ENCODE results near the gene CCNQ.

The CCNQ gene

GRCh38 chrX:153571534-153571908, 27.4 kb downstream of the CCNQ start:
- Histone ChIP-seq H3K9ac (ENCODE audit: low read depth in 1 of 2, low read length in 2 of 2) (no peak overlapping the region), H3K27me3 (ENCODE audit: control insufficient read depth in 2 of 2, insufficient read depth in 2 of 2, low read length in 2 of 2) (peaks cover 7 to 9% of the 10 kb centered on the region in 2 donors), H3K4me3 (ENCODE audit: low read length in 2 of 2) (no peak overlapping the region)

GRCh38 chrX:153569475-153569874, 29.5 kb downstream of the CCNQ start:
- H3K4me1 ChIP-seq (ENCODE audit: control insufficient read depth in 2 of 2, insufficient read depth in 2 of 2, low read length in 2 of 2), result no peaks in the 10 kb centered on the region
- H3K36me3 ChIP-seq (ENCODE audit: control insufficient read depth in 2 of 2, insufficient read depth in 2 of 2, low read length in 2 of 2), result no peaks in the 10 kb centered on the region
- H3K27ac ChIP-seq (ENCODE audit: low read depth in 2 of 2, low read length in 2 of 2), result no peak overlapping the region
- H3K9me3 ChIP-seq (ENCODE audit: control insufficient read depth in 2 of 2, low read length in 2 of 2), result no peaks in the 10 kb centered on the region
- H3K9ac ChIP-seq (ENCODE audit: low read depth in 1 of 2, low read length in 2 of 2), result no peak overlapping the region
- H3K4me3 ChIP-seq (ENCODE audit: low read length in 2 of 2), result no peak overlapping the region
- peaks cover 7 to 8% of the 10 kb centered on the region in 2 donors for H3K27me3 ChIP-seq (ENCODE audit: control insufficient read depth in 2 of 2, insufficient read depth in 2 of 2, low read length in 2 of 2)

More at GRCh38 chrX:153571534-153571908, 27.4 kb downstream of the CCNQ start:
- Histone ChIP-seq H3K4me1 (ENCODE audit: control insufficient read depth in 2 of 2, insufficient read depth in 2 of 2, low read length in 2 of 2) (no peaks in the 10 kb centered on the region), H3K36me3 (ENCODE audit: control insufficient read depth in 2 of 2, insufficient read depth in 2 of 2, low read length in 2 of 2) (no peaks in the 10 kb centered on the region), H3K9me3 (ENCODE audit: control insufficient read depth in 2 of 2, low read length in 2 of 2) (no peaks in the 10 kb centered on the region), H3K27ac (ENCODE audit: low read depth in 2 of 2, low read length in 2 of 2) (no peak overlapping the region)

DNA sequence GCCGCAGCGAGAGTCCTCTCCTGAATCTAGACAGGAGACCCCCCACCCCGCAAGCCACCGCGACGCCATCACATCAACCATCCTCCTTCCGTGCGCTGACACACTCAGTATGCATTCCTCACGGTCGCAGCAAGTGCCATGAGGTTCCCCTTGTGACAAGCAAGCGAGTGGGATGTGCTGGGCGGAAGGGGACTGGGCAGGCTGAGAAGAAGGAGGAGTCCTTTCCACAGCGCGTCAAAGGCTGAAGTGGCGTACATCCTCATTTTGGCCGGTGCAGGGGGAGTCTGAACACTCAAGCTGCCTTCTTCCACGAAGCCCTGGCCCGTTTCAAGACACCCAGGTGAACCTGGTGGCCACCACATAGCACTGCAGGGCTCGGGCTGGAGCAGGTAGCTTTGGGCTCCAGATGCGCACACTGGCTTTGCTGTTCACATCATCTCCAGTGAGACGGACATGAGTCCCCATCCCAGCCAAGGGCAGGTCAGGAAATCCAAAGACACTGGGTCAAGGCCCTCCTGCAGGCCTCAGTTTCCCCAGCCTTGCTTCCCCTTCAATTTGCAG, 30.4 kb downstream of the CCNQ start:
- H3K9me3 ChIP-seq (ENCODE audit: control insufficient read depth in 2 of 2, low read length in 2 of 2), result no peaks in the 10 kb centered on the region
- H3K9ac ChIP-seq (ENCODE audit: low read depth in 1 of 2, low read length in 2 of 2), result no peak overlapping the region
- H3K27ac ChIP-seq (ENCODE audit: low read depth in 2 of 2, low read length in 2 of 2), result no peak overlapping the region
- no peak overlapping the region for H3K4me3 ChIP-seq (ENCODE audit: low read length in 2 of 2)
- H3K4me1 ChIP-seq (ENCODE audit: control insufficient read depth in 2 of 2, insufficient read depth in 2 of 2, low read length in 2 of 2), result no peaks in the 10 kb centered on the region
- H3K36me3 ChIP-seq (ENCODE audit: control insufficient read depth in 2 of 2, insufficient read depth in 2 of 2, low read length in 2 of 2), result no peaks in the 10 kb centered on the region
- H3K27me3 ChIP-seq (ENCODE audit: control insufficient read depth in 2 of 2, insufficient read depth in 2 of 2, low read length in 2 of 2), result peaks cover under 1 to 2% of the 10 kb centered on the region in 2 donors

GRCh38 chrX:153565996-153566580, 32.9 kb downstream of the CCNQ start:
- Histone ChIP-seq H3K27me3 (ENCODE audit: control insufficient read depth in 2 of 2, insufficient read depth in 2 of 2, low read length in 2 of 2) (peaks cover 0 to 5% of the 10 kb centered on the region in 2 donors), H3K4me3 (ENCODE audit: low read length in 2 of 2) (no peak overlapping the region), H3K9ac (ENCODE audit: low read depth in 1 of 2, low read length in 2 of 2) (no peak overlapping the region), H3K9me3 (ENCODE audit: control insufficient read depth in 2 of 2, low read length in 2 of 2) (no peaks in the 10 kb centered on the region), H3K36me3 (ENCODE audit: control insufficient read depth in 2 of 2, insufficient read depth in 2 of 2, low read length in 2 of 2) (no peaks in the 10 kb centered on the region), H3K4me1 (ENCODE audit: control insufficient read depth in 2 of 2, insufficient read depth in 2 of 2, low read length in 2 of 2) (no peaks in the 10 kb centered on the region), H3K27ac (ENCODE audit: low read depth in 2 of 2, low read length in 2 of 2) (no peak overlapping the region)

- H3K4me1 ChIP-seq (ENCODE audit: control insufficient read depth in 2 of 2, insufficient read depth in 2 of 2, low read length in 2 of 2), result no peaks in the 10 kb centered on the region
- no peak overlapping the region for H3K4me3 ChIP-seq (ENCODE audit: low read length in 2 of 2)
- H3K27ac ChIP-seq (ENCODE audit: low read depth in 2 of 2, low read length in 2 of 2), result no peak overlapping the region
- H3K9me3 ChIP-seq (ENCODE audit: control insufficient read depth in 2 of 2, low read length in 2 of 2), result no peaks in the 10 kb centered on the region
- H3K36me3 ChIP-seq (ENCODE audit: control insufficient read depth in 2 of 2, insufficient read depth in 2 of 2, low read length in 2 of 2), result no peaks in the 10 kb centered on the region
- H3K27me3 ChIP-seq (ENCODE audit: control insufficient read depth in 2 of 2, insufficient read depth in 2 of 2, low read length in 2 of 2), result peaks cover 0 to 5% of the 10 kb centered on the region in 2 donors
- H3K9ac ChIP-seq (ENCODE audit: low read depth in 1 of 2, low read length in 2 of 2), result no peak overlapping the region
These were observed 34.8 kb downstream of the CCNQ start for GRCh38 chrX:153564047-153564606.

GRCh38 chrX:153562546-153562945, 36.4 kb downstream of the CCNQ start:
- Histone ChIP-seq H3K9ac (ENCODE audit: low read depth in 1 of 2, low read length in 2 of 2) (no peak overlapping the region), H3K36me3 (ENCODE audit: control insufficient read depth in 2 of 2, insufficient read depth in 2 of 2, low read length in 2 of 2) (no peaks in the 10 kb centered on the region), H3K27ac (ENCODE audit: low read depth in 2 of 2, low read length in 2 of 2) (no peak overlapping the region), H3K4me1 (ENCODE audit: control insufficient read depth in 2 of 2, insufficient read depth in 2 of 2, low read length in 2 of 2) (no peaks in the 10 kb centered on the region), H3K9me3 (ENCODE audit: control insufficient read depth in 2 of 2, low read length in 2 of 2) (no peaks in the 10 kb centered on the region), H3K4me3 (ENCODE audit: low read length in 2 of 2) (no peak overlapping the region), H3K27me3 (ENCODE audit: control insufficient read depth in 2 of 2, insufficient read depth in 2 of 2, low read length in 2 of 2) (peaks cover 3 to 5% of the 10 kb centered on the region in 2 donors)

GRCh38 chrX:153561337-153561736, 37.6 kb downstream of the CCNQ start:
- Histone ChIP-seq H3K4me1 (ENCODE audit: control insufficient read depth in 2 of 2, insufficient read depth in 2 of 2, low read length in 2 of 2) (no peaks in the 10 kb centered on the region), H3K9ac (ENCODE audit: low read depth in 1 of 2, low read length in 2 of 2) (no peak overlapping the region), H3K4me3 (ENCODE audit: low read length in 2 of 2) (no peak overlapping the region), H3K9me3 (ENCODE audit: control insufficient read depth in 2 of 2, low read length in 2 of 2) (no peaks in the 10 kb centered on the region), H3K27me3 (ENCODE audit: control insufficient read depth in 2 of 2, insufficient read depth in 2 of 2, low read length in 2 of 2) (peaks cover 3 to 5% of the 10 kb centered on the region in 2 donors), H3K36me3 (ENCODE audit: control insufficient read depth in 2 of 2, insufficient read depth in 2 of 2, low read length in 2 of 2) (no peaks in the 10 kb centered on the region), H3K27ac (ENCODE audit: low read depth in 2 of 2, low read length in 2 of 2) (no peak overlapping the region)

DNA sequence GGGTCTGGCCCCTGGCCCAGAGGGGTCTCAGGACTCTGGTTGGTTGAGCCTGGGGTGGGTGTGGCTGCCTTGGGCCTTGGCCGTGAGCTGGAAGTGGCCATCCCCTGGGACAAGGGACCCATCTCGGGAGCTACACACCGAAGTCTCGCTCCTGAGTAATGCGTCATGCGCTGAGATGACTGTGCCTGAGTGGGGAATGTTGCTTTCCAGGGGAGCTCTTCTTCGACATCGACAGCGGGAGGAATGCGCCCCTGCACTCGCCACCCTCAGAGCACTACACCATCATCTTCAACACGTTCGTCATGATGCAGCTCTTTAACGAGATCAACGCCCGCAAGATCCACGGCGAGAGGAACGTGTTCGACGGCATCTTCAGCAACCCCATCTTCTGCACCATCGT, 38.5 kb downstream of the CCNQ start:
- Histone ChIP-seq H3K4me3 (ENCODE audit: low read length in 2 of 2) (no peak overlapping the region), H3K9ac (ENCODE audit: low read depth in 1 of 2, low read length in 2 of 2) (no peak overlapping the region), H3K27ac (ENCODE audit: low read depth in 2 of 2, low read length in 2 of 2) (no peak overlapping the region), H3K4me1 (ENCODE audit: control insufficient read depth in 2 of 2, insufficient read depth in 2 of 2, low read length in 2 of 2) (no peaks in the 10 kb centered on the region), H3K9me3 (ENCODE audit: control insufficient read depth in 2 of 2, low read length in 2 of 2) (no peaks in the 10 kb centered on the region), H3K36me3 (ENCODE audit: control insufficient read depth in 2 of 2, insufficient read depth in 2 of 2, low read length in 2 of 2) (no peaks in the 10 kb centered on the region), H3K27me3 (ENCODE audit: control insufficient read depth in 2 of 2, insufficient read depth in 2 of 2, low read length in 2 of 2) (peaks cover 5 to 6% of the 10 kb centered on the region in 2 donors)

- no peak overlapping the region for H3K4me3 ChIP-seq (ENCODE audit: low read length in 2 of 2)
These were observed 38.9 kb downstream of the CCNQ start for GRCh38 chrX:153560000-153560399.

GRCh38 chrX:153557618-153558355, 41.2 kb downstream of the CCNQ start:
- H3K36me3 ChIP-seq (ENCODE audit: control insufficient read depth in 2 of 2, insufficient read depth in 2 of 2, low read length in 2 of 2), result no peaks in the 10 kb centered on the region
- H3K4me3 ChIP-seq (ENCODE audit: low read length in 2 of 2), result no peak overlapping the region
- peaks cover 6 to 8% of the 10 kb centered on the region in 2 donors for H3K27me3 ChIP-seq (ENCODE audit: control insufficient read depth in 2 of 2, insufficient read depth in 2 of 2, low read length in 2 of 2)
- H3K27ac ChIP-seq (ENCODE audit: low read depth in 2 of 2, low read length in 2 of 2), result no peak overlapping the region
- no peak overlapping the region for H3K9ac ChIP-seq (ENCODE audit: low read depth in 1 of 2, low read length in 2 of 2)
- H3K9me3 ChIP-seq (ENCODE audit: control insufficient read depth in 2 of 2, low read length in 2 of 2), result no peaks in the 10 kb centered on the region
- H3K4me1 ChIP-seq (ENCODE audit: control insufficient read depth in 2 of 2, insufficient read depth in 2 of 2, low read length in 2 of 2), result no peaks in the 10 kb centered on the region

More at GRCh38 chrX:153560000-153560399, 38.9 kb downstream of the CCNQ start:
- no peaks in the 10 kb centered on the region for H3K4me1 ChIP-seq (ENCODE audit: control insufficient read depth in 2 of 2, insufficient read depth in 2 of 2, low read length in 2 of 2)
- H3K9ac ChIP-seq (ENCODE audit: low read depth in 1 of 2, low read length in 2 of 2), result no peak overlapping the region
- no peaks in the 10 kb centered on the region for H3K9me3 ChIP-seq (ENCODE audit: control insufficient read depth in 2 of 2, low read length in 2 of 2)
- H3K27ac ChIP-seq (ENCODE audit: low read depth in 2 of 2, low read length in 2 of 2), result no peak overlapping the region
- H3K36me3 ChIP-seq (ENCODE audit: control insufficient read depth in 2 of 2, insufficient read depth in 2 of 2, low read length in 2 of 2), result no peaks in the 10 kb centered on the region
- peaks cover 5 to 6% of the 10 kb centered on the region in 2 donors for H3K27me3 ChIP-seq (ENCODE audit: control insufficient read depth in 2 of 2, insufficient read depth in 2 of 2, low read length in 2 of 2)

All from mucosa of rectum (tissue), 2 donors.